Stimulated activated CD4-positive, alpha-beta T cell treated with anti-CD3 and anti-CD28 coated beads, Interleukin-15, amount 100 ng/mL, for 48 hours (primary cell): ENCODE results near the gene FAM107B.

Experiments
- DNase-seq, 2 donors: peaks; one replicate each; pipeline ENCODE4 v3.0.0-alpha.2; 2020; ENCODE audit warnings: low read depth in 2 of 2

The FAM107B gene

DNA sequence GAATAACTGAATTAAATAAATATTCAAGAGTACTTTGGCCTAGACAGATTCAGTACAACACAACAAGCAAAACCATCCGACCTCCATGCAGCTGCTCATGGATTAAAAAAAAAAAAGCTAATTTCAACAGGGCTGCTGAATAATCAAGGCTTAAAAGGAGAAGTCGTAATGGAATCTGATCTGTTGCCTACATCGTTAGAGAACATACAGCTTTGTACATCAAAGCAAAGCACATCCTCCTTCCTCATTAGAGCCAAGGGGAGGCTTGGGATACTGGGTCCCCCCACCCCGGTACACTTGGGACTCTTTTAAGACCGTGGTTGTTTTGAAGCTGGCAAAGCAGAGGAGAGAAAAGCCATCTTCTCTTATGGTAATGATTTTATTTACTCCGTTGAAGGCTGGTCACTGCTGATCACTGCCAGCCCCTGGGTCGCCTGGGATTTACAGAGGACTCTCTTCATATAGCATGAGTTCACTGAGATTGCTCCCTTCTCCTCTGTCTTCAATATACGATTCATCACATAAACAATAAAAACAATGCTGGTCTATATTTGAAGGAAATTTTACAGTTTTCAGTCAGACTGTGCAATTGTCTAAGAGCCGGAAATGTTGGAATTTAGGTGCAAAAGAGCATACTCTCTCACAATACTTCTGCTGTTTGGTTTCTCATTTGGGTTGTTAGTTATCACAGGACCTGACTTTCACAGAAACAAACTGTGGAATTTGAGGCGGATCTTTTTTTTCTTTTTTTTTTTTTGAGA, 148.8 kb downstream of the FAM107B start:
- no peak for DNase-seq

DNA sequence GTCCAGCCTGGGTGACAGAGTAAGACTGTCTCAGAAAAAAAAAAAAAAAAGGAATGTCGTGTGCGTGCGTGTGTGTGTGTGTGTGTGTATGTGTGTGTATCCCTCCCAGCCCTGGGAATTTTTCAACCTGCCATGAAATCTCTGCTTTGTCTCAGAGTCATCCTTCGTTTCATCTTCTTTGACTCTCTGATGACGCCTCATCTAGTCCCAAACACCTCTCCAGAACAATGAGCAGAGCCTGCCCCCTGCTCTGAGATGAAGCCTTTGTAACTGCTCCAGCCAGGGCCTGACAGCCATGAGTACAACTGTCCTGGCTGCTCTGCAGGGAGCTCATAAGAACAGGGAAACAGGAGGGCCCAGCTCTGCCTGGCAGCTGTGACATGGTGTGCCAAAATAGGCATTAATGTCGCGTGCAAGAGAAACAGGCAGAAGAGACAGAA, 149.5 kb downstream of the FAM107B start:
- no peak for DNase-seq

DNA sequence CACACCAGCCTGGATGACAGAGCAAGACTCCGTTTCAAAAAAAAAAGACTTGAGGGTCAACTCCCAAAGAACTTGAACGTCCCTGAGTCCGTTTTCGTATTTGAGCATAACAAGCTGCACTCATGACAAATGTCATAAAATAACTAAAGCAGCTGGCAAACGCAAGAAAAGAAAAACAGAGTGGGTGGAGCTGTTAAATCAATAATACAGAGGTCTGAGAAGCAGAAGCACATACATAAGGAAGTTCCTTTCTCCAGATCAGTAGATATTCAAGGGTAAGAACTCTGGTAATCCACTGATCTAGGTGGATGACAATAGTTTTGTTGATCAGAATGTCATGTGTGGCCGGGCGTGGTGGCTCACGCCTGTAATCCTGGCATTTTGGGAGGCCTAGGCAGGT, 150.1 kb downstream of the FAM107B start:
- DNase-seq = no peak

DNA sequence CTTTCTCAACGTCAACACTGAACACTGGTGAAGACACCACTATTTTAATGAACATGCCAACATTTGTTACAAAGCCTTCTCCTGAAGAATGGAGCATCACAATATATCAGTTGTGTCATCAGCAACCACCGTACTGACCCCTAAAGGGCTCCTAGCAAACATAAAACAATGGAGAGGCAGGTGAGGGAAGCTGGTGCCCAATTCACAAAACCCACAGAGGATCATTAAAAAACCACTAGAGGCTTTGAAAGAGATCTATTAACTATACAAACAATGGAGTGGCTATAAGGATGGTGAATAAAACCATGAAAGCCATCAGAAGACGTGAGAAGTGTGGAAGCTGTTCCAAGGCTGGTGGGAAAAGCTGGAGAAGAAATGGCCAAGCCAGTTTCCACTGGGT, 150.8 kb downstream of the FAM107B start:
- DNase-seq = no peak

DNA sequence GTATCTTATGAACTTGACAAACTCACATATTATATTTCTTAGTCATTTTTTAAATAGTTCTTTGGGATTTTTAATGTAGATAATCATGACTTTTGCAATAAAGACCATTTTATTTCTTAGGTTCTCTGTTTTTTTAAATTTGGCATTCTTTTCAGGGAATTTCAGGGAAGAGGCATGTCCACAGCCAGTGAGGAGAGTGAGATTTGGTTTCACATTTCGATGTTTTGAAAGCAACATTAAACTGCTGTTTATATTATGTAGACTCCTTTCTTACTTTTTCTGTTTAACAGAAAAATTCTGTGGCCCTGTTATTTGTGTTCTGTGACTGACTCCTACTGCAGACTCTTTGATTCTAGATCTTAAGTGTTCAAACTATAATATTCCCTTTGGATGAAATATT, 153.7 kb downstream of the FAM107B start:
- no peak for DNase-seq

DNA sequence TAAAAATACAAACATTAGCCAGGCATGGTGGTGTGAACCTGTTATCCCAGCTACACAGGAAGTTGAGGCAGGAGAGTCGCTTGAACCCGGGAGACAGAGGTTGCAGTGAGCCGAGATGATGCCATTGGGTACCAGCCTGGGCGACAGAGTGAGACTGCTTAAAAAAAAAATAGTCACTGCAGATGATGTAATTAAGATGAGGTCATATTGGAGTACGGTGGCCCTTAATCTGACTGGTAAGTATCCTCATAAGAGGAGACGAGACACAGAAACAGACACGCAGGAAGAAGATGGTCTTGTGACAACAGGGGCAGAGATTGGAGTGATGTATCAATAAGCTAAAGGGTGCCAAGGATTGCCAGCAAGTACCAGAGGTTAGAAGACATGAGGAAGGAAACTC, 156.0 kb downstream of the FAM107B start:
- DNase-seq = no peak

DNA sequence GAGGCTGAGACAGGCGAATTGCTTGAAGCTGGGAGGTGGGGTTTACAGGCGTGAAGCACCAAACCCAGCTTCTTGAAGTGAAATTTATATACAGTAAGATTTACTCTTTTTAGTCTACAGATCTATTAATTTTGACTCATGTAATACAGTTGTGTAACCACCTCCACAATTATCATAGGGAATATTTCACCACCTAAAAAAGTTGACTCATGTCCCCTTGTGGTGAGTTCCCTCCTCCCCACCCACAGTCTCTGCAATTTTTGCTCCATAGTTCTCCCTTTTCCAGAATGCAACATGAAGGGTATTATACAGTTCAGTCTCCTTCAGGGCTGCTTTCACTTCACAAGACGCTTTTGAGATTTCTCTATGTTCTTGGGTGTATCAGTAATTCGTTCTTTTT, 156.8 kb downstream of the FAM107B start:
- DNase-seq = no peak

DNA sequence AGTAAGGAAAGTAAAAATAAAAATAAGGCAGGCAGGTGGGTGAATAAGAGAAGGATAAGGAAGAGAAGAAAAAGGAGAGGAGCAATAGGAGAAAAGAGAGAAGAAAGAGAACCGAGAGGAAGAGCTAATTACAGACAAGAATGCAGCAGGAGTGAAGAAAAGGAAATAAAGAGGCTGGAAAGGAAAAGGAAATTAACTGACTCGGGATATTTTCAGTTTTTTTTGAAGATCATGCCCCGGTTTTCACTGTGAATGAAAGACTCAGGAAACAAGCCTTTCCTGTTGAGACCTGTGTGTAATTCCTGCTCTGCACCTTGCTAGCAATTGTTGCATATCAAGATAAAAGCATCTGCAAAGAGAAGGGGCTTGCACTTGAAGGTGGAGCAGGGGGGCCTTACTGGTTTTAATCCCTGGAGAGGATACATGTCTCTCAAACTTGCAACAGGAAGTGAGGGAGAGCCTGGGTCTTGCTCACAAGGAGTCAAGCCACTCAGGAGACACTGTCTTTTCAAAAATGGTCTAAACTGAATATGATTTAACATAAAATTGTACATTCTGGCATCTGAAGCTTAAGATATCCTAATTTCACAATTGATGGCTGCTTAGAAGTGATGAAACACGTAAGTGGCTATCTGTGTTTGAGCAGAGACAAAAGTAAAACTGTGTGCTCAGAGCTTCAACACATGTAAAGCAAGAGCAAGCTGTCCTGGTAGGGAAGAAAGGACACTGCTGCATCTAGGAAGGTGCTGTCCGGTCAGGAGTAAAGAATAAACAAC, 157.6 kb downstream of the FAM107B start:
- no peak for DNase-seq

DNA sequence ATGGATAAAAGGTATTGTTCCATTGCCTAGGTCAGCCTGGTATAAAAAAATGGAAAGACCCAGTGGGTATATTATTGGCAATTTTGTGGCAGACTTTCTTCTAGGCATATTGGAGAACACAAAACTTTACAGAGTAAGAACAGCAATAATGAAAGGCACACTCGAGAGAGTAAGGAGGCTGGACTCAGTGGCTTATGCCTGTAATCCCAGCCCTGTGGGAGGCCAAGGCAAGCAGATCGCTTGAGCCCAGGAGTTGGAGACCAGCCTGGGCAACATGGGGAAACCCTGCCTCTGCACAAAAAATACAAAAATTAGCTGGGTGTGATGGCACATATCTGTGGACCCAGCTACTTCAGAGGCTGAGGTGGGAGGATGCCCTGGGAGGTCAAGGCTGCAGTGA, 158.2 kb downstream of the FAM107B start:
- DNase-seq = no peak

DNA sequence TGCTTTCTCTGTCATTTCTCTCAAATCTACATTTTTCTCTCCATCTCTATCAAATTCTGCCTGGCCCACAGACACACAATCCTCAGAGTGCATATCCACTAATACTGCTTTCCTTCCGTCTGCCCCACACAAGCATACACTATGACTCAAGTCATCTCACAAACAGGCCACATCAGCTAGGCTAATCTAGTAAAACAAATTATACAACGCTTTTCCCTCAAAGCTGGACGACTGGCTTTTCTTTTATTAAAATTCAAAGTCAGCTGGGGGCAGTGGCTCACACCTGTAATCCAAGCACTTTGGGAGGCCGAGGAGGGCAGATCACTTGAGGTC, 161.1 kb downstream of the FAM107B start:
- DNase-seq = no peak

DNA sequence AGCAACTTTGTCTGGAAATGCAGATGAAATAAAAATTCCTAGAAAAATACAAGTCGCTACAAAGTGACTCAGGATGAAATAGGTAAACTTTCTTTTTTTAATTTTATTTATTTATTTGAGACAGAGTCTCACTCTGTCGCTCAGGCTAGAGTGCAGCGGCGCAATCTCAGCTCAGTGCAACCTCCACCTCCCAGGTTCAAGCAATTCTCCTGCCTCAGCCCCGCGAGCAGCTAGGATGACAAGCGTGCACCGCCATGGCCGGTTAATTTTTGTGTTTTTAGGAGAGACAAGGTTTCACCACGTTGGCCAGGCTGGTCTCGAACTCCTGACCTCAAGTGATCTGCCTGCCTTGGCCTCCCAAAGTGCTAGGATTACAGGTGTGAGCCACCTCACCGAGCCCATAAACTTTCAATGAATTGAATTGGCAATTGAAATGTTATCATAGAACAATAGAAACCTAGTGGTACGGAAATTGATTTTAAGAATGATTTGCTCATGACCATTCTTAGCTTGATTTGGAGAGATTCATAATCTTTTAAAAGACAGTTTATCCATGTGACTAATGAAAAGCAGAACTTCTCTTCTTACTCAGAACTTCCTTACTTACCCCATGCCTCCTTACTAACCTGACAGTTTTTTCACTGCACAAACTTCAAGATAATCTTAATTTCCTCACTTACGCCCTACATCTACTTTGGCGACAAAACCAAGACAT, 161.7 kb downstream of the FAM107B start:
- no peak for DNase-seq

DNA sequence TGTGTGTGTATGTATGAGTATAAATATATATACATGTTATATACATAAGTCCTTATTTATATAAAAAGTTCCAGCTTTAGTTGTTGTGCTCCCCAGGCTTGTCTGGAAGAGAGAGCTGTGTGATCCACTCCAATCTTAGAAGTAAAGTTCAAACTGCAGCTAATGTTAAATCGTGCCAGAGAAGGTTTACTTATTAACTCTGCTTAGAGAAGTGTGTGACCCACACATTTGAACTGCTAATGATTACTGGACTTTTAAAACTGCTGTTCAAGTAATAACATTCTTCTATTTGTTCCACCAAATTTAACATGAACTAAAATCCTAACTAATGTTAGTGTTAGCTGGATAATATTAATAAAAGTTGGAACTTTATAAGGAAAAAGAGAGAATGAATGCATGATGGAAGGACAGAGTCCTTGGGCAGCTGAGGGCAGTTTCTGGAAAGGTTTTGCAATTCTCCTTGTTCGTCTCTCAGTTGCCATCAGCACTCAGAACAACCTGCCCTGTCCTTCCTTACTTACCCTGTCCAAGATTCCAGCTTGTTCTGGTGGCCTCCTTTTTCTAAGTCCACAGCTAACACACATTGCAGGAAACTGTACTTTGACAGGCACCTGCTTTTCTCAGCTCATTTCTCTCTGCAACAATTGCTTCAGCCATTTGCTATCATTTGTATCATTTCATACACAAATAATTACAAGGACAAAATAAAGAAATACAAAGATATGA, 162.6 kb downstream of the FAM107B start:
- no peak for DNase-seq

DNA sequence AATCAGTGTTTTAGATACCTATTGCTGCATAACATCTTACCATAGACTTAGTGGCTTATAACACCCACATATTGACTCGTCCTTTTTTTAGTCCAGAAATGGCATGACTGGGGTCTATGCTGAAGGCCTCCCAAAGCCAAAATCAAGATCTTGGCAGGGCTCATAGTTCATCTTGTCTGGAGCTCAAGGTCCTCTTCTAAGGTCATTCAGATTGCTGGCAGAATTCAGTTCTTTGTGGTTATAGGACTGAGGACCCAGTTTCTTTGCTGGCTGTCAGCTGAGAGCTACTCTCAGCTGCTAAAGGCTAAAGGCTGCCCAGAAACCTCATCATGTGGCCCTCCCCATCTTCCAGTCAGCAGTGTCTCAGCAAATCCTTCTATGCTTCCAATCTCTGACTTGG, 165.5 kb downstream of the FAM107B start:
- no peak for DNase-seq

DNA sequence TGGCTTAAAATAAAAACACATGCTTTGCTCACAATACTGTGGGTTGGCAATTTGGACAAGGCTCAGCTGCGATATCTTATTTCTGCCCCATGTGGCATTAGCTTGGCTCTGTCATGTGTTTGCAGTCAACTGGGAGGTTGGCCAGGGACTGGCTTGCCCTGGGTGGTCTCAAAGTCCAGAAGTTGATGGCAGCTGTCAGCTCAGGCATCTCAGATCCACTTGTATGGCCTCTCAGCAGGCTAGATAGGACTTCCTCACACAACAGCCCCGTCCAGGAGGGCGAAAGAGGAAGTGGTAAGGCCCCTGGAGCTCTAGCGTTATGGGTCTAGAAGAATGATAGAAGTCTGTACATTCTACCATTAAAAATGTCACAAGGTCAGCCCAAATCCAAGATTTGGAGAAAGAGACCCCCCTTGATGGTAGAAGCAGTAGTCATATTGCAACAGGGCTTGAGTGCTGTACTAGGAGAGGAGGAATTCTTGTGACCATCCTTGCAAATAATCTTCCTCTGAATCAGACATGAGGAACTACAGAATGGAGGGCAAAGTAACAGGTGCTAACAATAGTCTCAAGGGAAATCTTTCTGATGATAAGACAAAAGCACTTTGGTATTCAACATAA, 166.2 kb downstream of the FAM107B start:
- no peak for DNase-seq

DNA sequence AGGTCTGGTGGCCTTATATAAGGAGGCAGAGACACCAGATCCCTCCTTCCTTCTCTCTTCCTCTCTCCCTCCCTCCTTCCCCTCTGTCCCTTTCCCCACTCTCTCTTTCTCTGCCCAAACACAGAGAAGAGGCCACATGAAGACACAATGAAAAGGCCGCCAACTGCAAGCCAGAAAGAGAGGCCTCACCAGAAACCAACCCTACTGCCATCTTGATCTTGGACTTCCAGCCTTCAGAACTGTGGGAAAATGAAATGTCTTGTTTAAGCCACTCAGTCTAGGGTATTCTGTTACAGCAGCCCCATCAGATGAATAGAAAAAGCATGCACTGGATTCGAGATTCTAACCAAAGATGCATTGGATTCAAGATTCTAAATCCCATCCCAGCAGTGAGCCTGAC, 168.1 kb downstream of the FAM107B start:
- no peak for DNase-seq

DNA sequence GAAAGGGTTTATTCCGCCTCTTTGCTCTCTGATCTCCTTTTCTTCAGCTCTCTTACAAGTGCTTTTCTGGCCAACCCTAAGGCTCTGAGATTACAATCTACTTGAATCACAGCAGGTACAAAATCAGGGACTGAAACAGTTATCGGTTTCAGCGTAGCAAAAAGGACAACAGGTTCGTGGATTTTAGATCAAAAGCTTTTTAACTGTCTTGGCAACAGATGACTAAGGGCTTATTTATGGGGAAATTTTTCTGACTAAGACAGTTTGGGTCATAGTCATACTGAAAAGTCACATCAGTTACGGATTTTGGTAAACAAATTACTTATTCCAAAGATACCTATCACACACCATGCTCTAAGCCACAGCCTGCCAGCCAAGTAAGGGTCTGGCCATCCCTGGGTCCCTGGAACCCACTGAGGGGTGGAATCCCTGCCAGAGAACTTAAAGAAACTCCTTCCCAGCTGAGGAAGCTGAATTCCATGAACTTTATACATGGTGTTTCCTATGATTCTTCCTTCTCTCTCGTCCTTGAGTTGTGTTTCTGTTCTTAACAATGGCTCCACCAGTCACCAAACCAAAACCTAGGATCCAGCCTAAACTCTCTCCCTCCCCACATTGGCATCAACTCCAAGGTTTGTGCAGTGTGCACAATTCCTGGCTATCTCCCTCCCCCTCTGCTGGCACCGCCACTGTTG, 169.3 kb downstream of the FAM107B start:
- no peak for DNase-seq

DNA sequence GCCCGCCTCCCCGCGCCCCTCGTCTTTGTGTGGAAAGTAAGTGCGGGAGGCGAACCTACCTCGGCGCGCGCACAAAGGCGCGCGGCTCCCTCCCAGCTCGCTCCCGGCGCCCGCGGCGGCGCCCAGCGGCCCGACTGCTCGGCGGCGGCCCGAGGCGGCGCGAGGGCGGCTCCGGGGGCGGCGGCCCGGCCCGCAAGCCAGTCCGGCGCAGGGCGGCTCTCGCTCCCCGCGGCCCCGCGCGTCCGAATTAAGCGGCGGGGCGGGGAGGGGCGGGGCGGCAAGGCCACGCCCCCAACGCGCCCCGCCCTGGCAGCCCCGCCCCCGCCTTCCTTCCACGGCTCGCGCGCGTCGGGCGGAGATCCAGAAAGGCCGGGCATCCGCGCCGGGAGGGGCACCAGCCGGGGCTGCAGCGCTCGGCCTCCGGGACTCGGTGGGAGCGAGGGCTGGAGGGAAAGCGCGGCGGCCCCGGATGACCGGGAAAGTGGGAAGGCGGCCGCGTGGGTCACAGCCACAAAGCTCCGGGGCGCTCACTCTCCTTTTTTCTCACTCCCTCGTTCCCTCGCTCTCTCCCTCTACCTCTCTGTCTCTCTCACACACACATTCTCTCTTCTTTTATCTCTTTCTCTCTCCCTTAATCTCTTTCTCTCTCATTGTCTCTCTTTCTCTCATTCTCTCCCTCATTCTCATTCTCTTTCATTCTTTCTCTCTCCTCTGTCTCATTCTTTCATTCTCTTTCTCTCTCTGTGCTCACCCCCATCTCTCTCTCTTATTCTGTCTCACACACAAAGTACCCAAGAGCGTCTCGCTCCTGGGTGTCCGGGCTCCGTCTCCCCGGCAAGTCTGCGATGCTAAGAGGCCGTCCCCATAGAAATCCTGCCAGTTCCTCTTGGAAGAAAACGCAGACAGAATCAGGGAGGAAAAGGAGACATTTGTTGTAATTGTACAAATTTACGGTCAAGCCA, 170.2 kb downstream of the FAM107B start:
- peak; percentile 37 to 63 for DNase-seq

DNA sequence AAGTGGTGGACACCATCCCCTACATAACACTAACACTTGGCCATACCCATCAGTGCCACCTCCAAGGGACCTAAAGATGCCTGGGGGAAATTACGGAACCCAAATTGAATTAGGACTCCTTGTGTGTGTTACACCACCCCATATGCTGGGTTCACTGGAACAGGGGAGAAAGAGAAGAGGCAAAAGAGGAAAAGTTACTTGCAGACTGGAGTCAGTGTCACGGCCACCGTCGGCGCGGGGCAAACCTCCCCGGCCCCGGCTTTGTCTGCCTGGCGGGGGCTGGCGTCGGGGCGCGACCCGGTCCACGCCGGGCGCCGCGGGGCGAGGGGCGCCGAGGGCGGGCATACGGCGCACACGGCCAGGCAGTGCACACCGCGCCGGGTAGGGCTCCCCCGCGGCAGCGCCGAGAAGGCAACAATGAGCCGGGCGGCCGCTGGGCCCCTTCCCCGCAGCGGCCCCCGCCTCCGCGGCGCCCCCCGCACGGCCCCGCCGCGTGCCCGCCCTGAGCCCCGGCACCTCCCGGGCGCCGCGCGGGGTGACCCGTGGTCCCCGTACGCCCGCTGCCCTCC, 171.1 kb downstream of the FAM107B start:
- DNase-seq = no peak

DNA sequence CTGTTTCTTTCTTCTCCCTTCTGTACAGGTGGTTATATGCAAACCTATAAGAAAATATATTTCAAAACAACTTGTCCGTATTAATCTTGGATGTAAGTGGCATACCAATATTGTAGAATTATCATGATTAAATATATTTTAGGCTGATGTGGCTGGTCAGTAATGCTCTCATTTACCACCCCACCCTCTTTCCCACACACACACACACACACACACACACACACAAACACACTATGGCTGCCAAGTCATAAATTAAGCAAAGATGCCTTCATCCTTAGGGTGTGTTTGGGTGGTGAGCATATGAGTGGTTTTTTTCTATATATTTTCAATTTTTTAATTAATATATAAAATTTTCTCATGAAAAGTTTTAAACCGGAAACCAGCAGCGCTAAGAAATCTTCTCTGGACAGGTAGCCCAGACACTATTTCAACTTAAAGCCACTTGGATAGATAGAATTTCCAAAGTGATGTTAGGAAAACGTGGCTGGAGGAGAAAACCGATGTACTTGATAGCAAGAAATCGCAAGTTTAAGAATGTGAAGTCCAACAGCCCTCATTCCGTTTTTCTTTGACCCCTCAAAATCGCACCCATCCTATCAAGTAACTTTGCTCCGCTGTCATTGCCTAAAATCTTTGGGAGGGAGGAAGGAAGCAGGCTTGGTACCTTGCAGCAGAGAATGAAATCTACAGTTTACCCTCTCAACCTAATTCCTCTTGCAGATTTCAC, 171.7 kb downstream of the FAM107B start:
- no peak for DNase-seq
